ENCODE results near the gene CENPP. TPM values are rescaled to one million over a fixed set of nuclear protein-coding genes. Genes with fewer than 3 reads are reported as not detected.

CENPP gene
- total and polyA plus RNA-seq, 2 donors from 2014 or later, result 1.2 to 4.2 TPM

- FAIRE-seq, result no peak
- no peak for TF ChIP-seq CTCF (IDR thresholded peaks at IDR 0.05; ENCODE audit: borderline replicate concordance, extremely low read depth, insufficient read depth)
- H3K27me3 ChIP-seq (ENCODE audit: control insufficient read depth, insufficient read depth, low read length), result no peaks in the 10 kb centered on the region
- H3K4me1 ChIP-seq (ENCODE audit: control insufficient read depth in 2 of 3, insufficient read depth in 2 of 3, low read depth in 1 of 3, low read length in 3 of 3), result no peaks in the 10 kb centered on the region
- no peak overlapping the region for H3K9ac ChIP-seq (ENCODE audit: low read length in 3 of 3)
- H3K4me3 ChIP-seq (ENCODE audit: low read length in 3 of 3), result no peak overlapping the region
- H3K36me3 ChIP-seq (ENCODE audit: control insufficient read depth in 2 of 3, insufficient read depth in 3 of 3, low read length in 3 of 3), result peaks cover 0 to 4% (median 0%) of the 10 kb centered on the region in 3 donors
- no peak overlapping the region for H3K27ac ChIP-seq (ENCODE audit: low read depth in 2 of 2, low read length in 2 of 2)
- no peaks in the 10 kb centered on the region for H3K9me3 ChIP-seq (ENCODE audit: control insufficient read depth in 2 of 3, insufficient read depth in 1 of 3, low read length in 3 of 3)
- no peak for DNase-seq
- intact Hi-C loops (cut with DNase I), result loop anchor here (10.0 kb wide), 1 partner anchor 302 kb away; no protein-coding TSS in a partner anchor
Observed at GRCh38 chr9:92333282-92333634, 7.5 kb downstream of the CENPP start.

- no peak for FAIRE-seq
- Histone ChIP-seq H3K27ac (ENCODE audit: low read depth in 2 of 2, low read length in 2 of 2) (no peak overlapping the region), H3K36me3 (ENCODE audit: control insufficient read depth in 2 of 3, insufficient read depth in 3 of 3, low read length in 3 of 3) (peaks cover 0 to 4% (median 0%) of the 10 kb centered on the region in 3 donors), H3K4me3 (ENCODE audit: low read length in 3 of 3) (no peak overlapping the region), H3K9me3 (ENCODE audit: control insufficient read depth in 2 of 3, insufficient read depth in 1 of 3, low read length in 3 of 3) (no peaks in the 10 kb centered on the region), H3K4me1 (ENCODE audit: control insufficient read depth in 2 of 3, insufficient read depth in 2 of 3, low read depth in 1 of 3, low read length in 3 of 3) (no peaks in the 10 kb centered on the region), H3K27me3 (ENCODE audit: control insufficient read depth, insufficient read depth, low read length) (no peaks in the 10 kb centered on the region), H3K9ac (ENCODE audit: low read length in 3 of 3) (no peak overlapping the region)
- TF ChIP-seq CTCF (IDR thresholded peaks at IDR 0.05; ENCODE audit: borderline replicate concordance, extremely low read depth, insufficient read depth), result no peak
- intact Hi-C loops (cut with DNase I), result no loop called here
- DNase-seq, result no peak
Observed at GRCh38 chr9:92341578-92341977, 15.8 kb downstream of the CENPP start.

GRCh38 chr9:92342825-92343488 is 17.2 kb downstream of the CENPP start:
- Histone ChIP-seq H3K9me3 (ENCODE audit: control insufficient read depth in 2 of 3, insufficient read depth in 1 of 3, low read length in 3 of 3) (no peaks in the 10 kb centered on the region), H3K9ac (ENCODE audit: low read length in 3 of 3) (no peak overlapping the region), H3K4me3 (ENCODE audit: low read length in 3 of 3) (no peak overlapping the region), H3K27me3 (ENCODE audit: control insufficient read depth, insufficient read depth, low read length) (no peaks in the 10 kb centered on the region), H3K36me3 (ENCODE audit: control insufficient read depth in 2 of 3, insufficient read depth in 3 of 3, low read length in 3 of 3) (no peaks in the 10 kb centered on the region), H3K4me1 (ENCODE audit: control insufficient read depth in 2 of 3, insufficient read depth in 2 of 3, low read depth in 1 of 3, low read length in 3 of 3) (no peaks in the 10 kb centered on the region), H3K27ac (ENCODE audit: low read depth in 2 of 2, low read length in 2 of 2) (no peak overlapping the region)
- DNase-seq, result peak in 1 of 5 donors; percentile 8
- FAIRE-seq, result peak; percentile 76
- TF ChIP-seq CTCF (IDR thresholded peaks at IDR 0.05; ENCODE audit: borderline replicate concordance, extremely low read depth, insufficient read depth), result no peak
- intact Hi-C loops (cut with DNase I), result no loop called here

GRCh38 chr9:92345582-92345981 is 19.8 kb downstream of the CENPP start:
- TF ChIP-seq CTCF (IDR thresholded peaks at IDR 0.05; ENCODE audit: borderline replicate concordance, extremely low read depth, insufficient read depth), result no peak
- no peak overlapping the region for H3K4me3 ChIP-seq (ENCODE audit: low read length in 3 of 3)
- no peaks in the 10 kb centered on the region for H3K27me3 ChIP-seq (ENCODE audit: control insufficient read depth, insufficient read depth, low read length)
- no peak for DNase-seq
- intact Hi-C loops (cut with DNase I), result no loop called here
- no peak for FAIRE-seq
- H3K4me1 ChIP-seq (ENCODE audit: control insufficient read depth in 2 of 3, insufficient read depth in 2 of 3, low read depth in 1 of 3, low read length in 3 of 3), result no peaks in the 10 kb centered on the region
- H3K27ac ChIP-seq (ENCODE audit: low read depth in 2 of 2, low read length in 2 of 2), result no peak overlapping the region
- H3K9ac ChIP-seq (ENCODE audit: low read length in 3 of 3), result no peak overlapping the region
- H3K36me3 ChIP-seq (ENCODE audit: control insufficient read depth in 2 of 3, insufficient read depth in 3 of 3, low read length in 3 of 3), result no peaks in the 10 kb centered on the region
- no peaks in the 10 kb centered on the region for H3K9me3 ChIP-seq (ENCODE audit: control insufficient read depth in 2 of 3, insufficient read depth in 1 of 3, low read length in 3 of 3)

Data from kidney (tissue), 14 donors.